ENCODE measurements around the gene MDP1. TPM values are rescaled to one million over a fixed set of nuclear protein-coding genes. Genes with fewer than 3 reads are reported as not detected.

Gene MDP1
- polyA plus RNA-seq, 1 donor (not counting 4 experiments of a cell fraction or from before 2014, with no cell fraction given) = 7.3 TPM

GRCh38 chr14:24164518-24164991 lies 51.3 kb downstream of the MDP1 start:
- dilution Hi-C loops (cut with MboI; ENCODE audit: extremely low pct_ligation_motif_present, low sequenced_read_pairs) = no loop called here

More at GRCh38 chr14:24164518-24164991, 51.3 kb downstream of the MDP1 start:
- DNase-seq (ENCODE audit: low read depth, low spot score) = no peak
- no peak overlapping the region for H3K9ac ChIP-seq (ENCODE audit: control insufficient read depth, extremely low read depth, insufficient read depth, low read length)
- no peaks in the 10 kb centered on the region for H3K27me3 ChIP-seq (ENCODE audit: control insufficient read depth, extremely low read depth, insufficient read depth, low read length)
- H2AFZ ChIP-seq (ENCODE audit: control insufficient read depth, low read length) = no peak overlapping the region
- H3K4me3 ChIP-seq (ENCODE audit: control insufficient read depth in 2 of 3, extremely low read depth in 1 of 3, insufficient read depth in 2 of 3, low read depth in 1 of 3, low read length in 3 of 3) = no peak overlapping the region
- peaks cover 32% of the 10 kb centered on the region for H3K79me2 ChIP-seq (ENCODE audit: control insufficient read depth, insufficient read depth, low read length)
- H3K27ac ChIP-seq (ENCODE audit: control insufficient read depth, insufficient read depth, low read length) = no peak overlapping the region
- no peak overlapping the region for H3K4me2 ChIP-seq (ENCODE audit: control insufficient read depth, extremely low read depth, insufficient read depth, low read depth, low read length)
- no peak for FAIRE-seq
- TF ChIP-seq, protein P1, sequence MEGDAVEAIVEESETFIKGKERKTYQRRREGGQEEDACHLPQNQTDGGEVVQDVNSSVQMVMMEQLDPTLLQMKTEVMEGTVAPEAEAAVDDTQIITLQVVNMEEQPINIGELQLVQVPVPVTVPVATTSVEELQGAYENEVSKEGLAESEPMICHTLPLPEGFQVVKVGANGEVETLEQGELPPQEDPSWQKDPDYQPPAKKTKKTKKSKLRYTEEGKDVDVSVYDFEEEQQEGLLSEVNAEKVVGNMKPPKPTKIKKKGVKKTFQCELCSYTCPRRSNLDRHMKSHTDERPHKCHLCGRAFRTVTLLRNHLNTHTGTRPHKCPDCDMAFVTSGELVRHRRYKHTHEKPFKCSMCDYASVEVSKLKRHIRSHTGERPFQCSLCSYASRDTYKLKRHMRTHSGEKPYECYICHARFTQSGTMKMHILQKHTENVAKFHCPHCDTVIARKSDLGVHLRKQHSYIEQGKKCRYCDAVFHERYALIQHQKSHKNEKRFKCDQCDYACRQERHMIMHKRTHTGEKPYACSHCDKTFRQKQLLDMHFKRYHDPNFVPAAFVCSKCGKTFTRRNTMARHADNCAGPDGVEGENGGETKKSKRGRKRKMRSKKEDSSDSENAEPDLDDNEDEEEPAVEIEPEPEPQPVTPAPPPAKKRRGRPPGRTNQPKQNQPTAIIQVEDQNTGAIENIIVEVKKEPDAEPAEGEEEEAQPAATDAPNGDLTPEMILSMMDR (optimal IDR thresholded peaks at IDR 0.05 in 1 of 3, IDR thresholded peaks at IDR 0.05 in 1 of 3, conservative IDR thresholded peaks at IDR 0.05 in 1 of 3; ENCODE audit: extremely low read depth in 1 of 3, insufficient read depth in 2 of 3, low read length in 3 of 3) = no peak
- no peak for TF ChIP-seq EZH2 (IDR thresholded peaks at IDR 0.05; ENCODE audit: low read length)
- peaks cover 45 to 51% of the 10 kb centered on the region in 2 experiments for H3K36me3 ChIP-seq (ENCODE audit: control insufficient read depth in 2 of 2, extremely low read depth in 1 of 2, insufficient read depth in 2 of 2, low read length in 2 of 2)
- H3K9me3 ChIP-seq (ENCODE audit: control insufficient read depth, low read depth, low read length) = no peaks in the 10 kb centered on the region
- H4K20me1 ChIP-seq (ENCODE audit: control insufficient read depth, extremely low read depth, insufficient read depth, low read length) = no peaks in the 10 kb centered on the region
- no peaks in the 10 kb centered on the region for H3K9me1 ChIP-seq (ENCODE audit: control insufficient read depth, extremely low read depth, insufficient read depth, low read length)
- peaks cover 29% of the 10 kb centered on the region for H3K4me1 ChIP-seq (ENCODE audit: control insufficient read depth, extremely low read depth, insufficient read depth, low read length)

Small RNA genes within 50 kb of the gene (small RNA-seq; reads per million reads assigned to genes)
- gene AL136295.4 (ENCODE audit: insufficient read length in 3 of 3, low read depth in 3 of 3, low replicate concordance in 1 of 3) (0 reads per million in 3 experiments), gene CHMP4A (ENCODE audit: insufficient read length in 3 of 3, low read depth in 3 of 3, low replicate concordance in 1 of 3) (0 reads per million in 3 experiments), gene IPO4 (ENCODE audit: insufficient read length in 3 of 3, low read depth in 3 of 3, low replicate concordance in 1 of 3) (0 to 0.25 (median 0) reads per million in 3 experiments), gene IRF9 (ENCODE audit: insufficient read length in 3 of 3, low read depth in 3 of 3, low replicate concordance in 1 of 3) (0 reads per million in 3 experiments), gene MDP1 (ENCODE audit: insufficient read length in 3 of 3, low read depth in 3 of 3, low replicate concordance in 1 of 3) (0 reads per million in 3 experiments)

Other genes starting within 250 kb of the MDP1 start
- 16.3 to 22.8 TPM (median 18.1 TPM) in 3 replicates for gene DHRS4L2, start 227.1 kb downstream of the MDP1 start, polyA plus RNA-seq
- gene CARMIL3, start 164.1 kb downstream of the MDP1 start, polyA plus RNA-seq = 0.02 to 0.76 TPM (median 0.12 TPM) in 3 replicates
- not detected in 3 replicates for gene CPNE6, start 144.5 kb downstream of the MDP1 start, polyA plus RNA-seq
- 16.6 to 22.9 TPM (median 19.1 TPM) in 3 replicates for gene PCK2, start 121.8 kb downstream of the MDP1 start, polyA plus RNA-seq
- 23.5 to 34.4 TPM (median 25.9 TPM) in 3 replicates for gene DCAF11, start 101.3 kb downstream of the MDP1 start, polyA plus RNA-seq
- gene NRL, start 101.1 kb downstream of the MDP1 start, polyA plus RNA-seq = 0.29 to 0.72 TPM (median 0.39 TPM) in 3 replicates
- gene FITM1, start 85.4 kb downstream of the MDP1 start, polyA plus RNA-seq = 0.13 TPM in 1 of 3 replicates, not detected in the others
- gene PSME1, start 79.9 kb downstream of the MDP1 start, polyA plus RNA-seq = 46.7 to 176 TPM (median 75.1 TPM) in 3 replicates
- gene EMC9, start 74.5 kb downstream of the MDP1 start, polyA plus RNA-seq = 9.5 to 14.2 TPM (median 11.0 TPM) in 3 replicates
- gene PSME2, start 69.5 kb downstream of the MDP1 start, polyA plus RNA-seq = 156 to 161 TPM (median 158 TPM) in 3 replicates
- 17.4 to 23.0 TPM (median 19.8 TPM) in 3 replicates for gene RNF31, start 68.6 kb downstream of the MDP1 start, polyA plus RNA-seq
- 117 to 126 TPM (median 117 TPM) in 3 replicates for gene IRF9, start 54.8 kb downstream of the MDP1 start, polyA plus RNA-seq
- gene REC8, start 44.0 kb downstream of the MDP1 start, polyA plus RNA-seq = 6.0 to 9.2 TPM (median 6.3 TPM) in 3 replicates
- 10.0 to 32.3 TPM (median 18.6 TPM) in 3 replicates for gene IPO4, start 27.2 kb downstream of the MDP1 start, polyA plus RNA-seq
- 19.2 to 56.6 TPM (median 38.2 TPM) in 3 replicates for gene TM9SF1, start 20.6 kb downstream of the MDP1 start, polyA plus RNA-seq
- gene TSSK4, start 10.4 kb downstream of the MDP1 start, polyA plus RNA-seq = 0.09 TPM in 1 of 3 replicates, not detected in the others
- gene CHMP4A, start 2.6 kb downstream of the MDP1 start, polyA plus RNA-seq = 48.0 to 86.6 TPM (median 54.5 TPM) in 3 replicates
- 458 to 509 TPM (median 499 TPM) in 3 replicates for gene NEDD8, start 16.3 kb upstream of the MDP1 start, polyA plus RNA-seq
- 84.1 to 90.0 TPM (median 84.6 TPM) in 3 replicates for gene GMPR2, start 16.9 kb upstream of the MDP1 start, polyA plus RNA-seq
- gene TINF2, start 26.6 kb upstream of the MDP1 start, polyA plus RNA-seq = 43.5 to 107 TPM (median 54.3 TPM) in 3 replicates
- 13.5 to 77.5 TPM (median 16.1 TPM) in 3 replicates for gene TGM1, start 47.1 kb upstream of the MDP1 start, polyA plus RNA-seq
- 29.0 to 47.2 TPM (median 40.9 TPM) in 3 replicates for gene RABGGTA, start 55.5 kb upstream of the MDP1 start, polyA plus RNA-seq
- gene DHRS1, start 83.7 kb upstream of the MDP1 start, polyA plus RNA-seq = 65.1 to 130 TPM (median 75.0 TPM) in 3 replicates
- gene NOP9, start 83.8 kb upstream of the MDP1 start, polyA plus RNA-seq = 16.5 to 25.3 TPM (median 19.9 TPM) in 3 replicates
- 2.4 to 3.7 TPM (median 2.6 TPM) in 3 replicates for gene CIDEB, start 91.9 kb upstream of the MDP1 start, polyA plus RNA-seq
- gene LTB4R2, start 94.1 kb upstream of the MDP1 start, polyA plus RNA-seq = 5.4 to 13.4 TPM (median 7.9 TPM) in 3 replicates
- 8.6 to 20.4 TPM (median 14.6 TPM) in 3 replicates for gene LTB4R, start 95.4 kb upstream of the MDP1 start, polyA plus RNA-seq
- 0.21 to 0.44 TPM (median 0.23 TPM) in 3 replicates for gene ADCY4, start 119.0 kb upstream of the MDP1 start, polyA plus RNA-seq
- gene RIPK3, start 123.9 kb upstream of the MDP1 start, polyA plus RNA-seq = 7.3 to 10.7 TPM (median 8.0 TPM) in 3 replicates
- gene NFATC4, start 152.1 kb upstream of the MDP1 start, polyA plus RNA-seq = 0.69 to 2.2 TPM (median 0.92 TPM) in 3 replicates
- 4.9 to 9.0 TPM (median 6.5 TPM) in 3 replicates for gene NYNRIN, start 182.9 kb upstream of the MDP1 start, polyA plus RNA-seq
- 1.1 to 1.8 TPM (median 1.6 TPM) in 3 replicates for gene CBLN3, start 213.6 kb upstream of the MDP1 start, polyA plus RNA-seq
- gene KHNYN, start 213.9 kb upstream of the MDP1 start, polyA plus RNA-seq = 20.4 to 26.0 TPM (median 25.6 TPM) in 3 replicates
- 25.3 to 31.1 TPM (median 27.4 TPM) in 3 replicates for gene SDR39U1, start 226.7 kb upstream of the MDP1 start, polyA plus RNA-seq